IPS DF 4.7 (cell line): Measurements from ENCODE around the gene KIF3A.

Source experiments
- DNase-seq: peaks from one replicate; pipeline ENCODE4 v3.0.0-alpha.2; 2013; ENCODE audit warnings: low spot score; ENCODE audit errors: extremely low read depth

The KIF3A gene

DNA sequence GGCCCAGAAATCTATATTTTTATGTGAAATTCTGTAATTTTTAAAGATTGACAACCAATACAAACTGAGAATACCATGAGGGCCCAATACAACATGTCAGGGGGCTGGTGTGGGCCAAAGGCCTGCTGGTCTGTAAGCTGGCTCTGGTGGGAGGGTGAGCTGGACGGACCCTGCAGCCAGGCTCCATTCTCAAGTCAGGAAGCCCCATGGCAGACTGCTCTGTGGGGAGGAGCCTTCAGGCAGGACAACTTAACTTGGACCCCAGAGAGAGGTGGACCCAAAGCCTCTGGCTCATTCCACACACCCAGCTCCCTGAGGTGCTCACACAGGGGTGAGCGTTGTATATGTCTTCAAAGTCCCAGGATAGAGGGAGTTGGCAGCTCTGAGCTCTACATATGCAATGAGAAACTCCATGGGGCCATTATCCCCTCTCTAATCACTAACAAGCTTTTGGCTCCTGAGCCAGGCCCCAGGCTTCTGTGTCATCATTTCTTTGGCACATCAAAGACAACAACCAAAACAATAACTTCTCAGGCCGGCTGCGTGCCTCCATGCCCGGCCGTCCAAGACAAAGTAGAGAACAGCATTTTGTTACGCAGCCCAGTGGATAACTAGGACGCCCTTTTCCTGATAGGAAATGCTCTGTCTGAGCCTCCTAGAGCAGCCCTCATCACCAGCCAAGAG is 33.3 kb upstream of the KIF3A start:
- no peak for DNase-seq

DNA sequence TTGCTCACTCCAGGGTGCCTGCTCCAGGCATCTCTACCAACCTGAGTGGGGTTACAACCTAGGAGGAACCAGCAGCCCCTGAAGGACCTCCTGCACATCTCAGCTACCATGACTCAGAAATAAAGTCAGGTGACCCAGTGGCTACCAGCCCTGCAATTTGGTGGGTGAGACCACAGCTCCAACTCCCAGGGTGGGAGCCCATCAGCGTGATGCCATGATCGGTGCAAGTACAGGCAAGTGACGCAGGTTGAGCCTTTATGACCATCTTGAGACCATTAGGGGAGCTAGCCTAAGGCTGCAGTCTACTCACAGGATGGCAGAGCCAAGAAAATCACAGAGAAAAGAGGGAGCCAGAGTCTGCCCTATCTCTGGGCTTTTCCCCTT is 31.1 kb upstream of the KIF3A start:
- DNase-seq = no peak

DNA sequence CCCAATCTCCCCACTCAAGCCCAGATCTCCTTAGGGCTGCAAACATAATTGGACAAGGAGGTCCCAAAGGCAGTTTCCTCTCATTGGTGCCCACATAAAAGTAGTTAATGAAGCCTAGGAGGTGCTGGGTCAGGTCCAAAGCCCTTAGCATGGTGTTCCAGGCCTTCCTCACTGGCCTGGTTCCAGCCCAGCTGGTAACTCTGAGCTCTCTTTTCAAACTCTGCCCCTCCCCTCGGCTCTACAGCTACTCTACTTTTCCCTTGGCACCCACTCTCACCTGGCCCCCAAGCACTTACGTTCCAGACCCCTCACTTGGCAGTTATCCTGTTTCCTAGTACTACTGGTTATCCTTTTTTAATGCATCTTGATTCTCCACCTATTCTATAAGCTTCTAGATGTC is 29.8 kb upstream of the KIF3A start:
- DNase-seq = no peak

DNA sequence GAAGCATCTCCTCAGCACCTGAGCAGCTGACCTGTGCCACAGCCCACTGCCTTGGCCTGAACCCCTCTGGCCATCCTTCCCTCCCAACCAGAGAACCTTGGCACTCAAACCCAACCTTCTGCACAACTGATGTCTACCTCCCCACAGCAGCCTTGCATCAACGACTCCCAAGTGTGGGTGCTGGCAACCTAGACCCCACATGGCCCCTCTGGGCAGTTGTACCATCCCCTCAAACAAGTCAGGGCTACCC is 29.4 kb upstream of the KIF3A start:
- DNase-seq = no peak

DNA sequence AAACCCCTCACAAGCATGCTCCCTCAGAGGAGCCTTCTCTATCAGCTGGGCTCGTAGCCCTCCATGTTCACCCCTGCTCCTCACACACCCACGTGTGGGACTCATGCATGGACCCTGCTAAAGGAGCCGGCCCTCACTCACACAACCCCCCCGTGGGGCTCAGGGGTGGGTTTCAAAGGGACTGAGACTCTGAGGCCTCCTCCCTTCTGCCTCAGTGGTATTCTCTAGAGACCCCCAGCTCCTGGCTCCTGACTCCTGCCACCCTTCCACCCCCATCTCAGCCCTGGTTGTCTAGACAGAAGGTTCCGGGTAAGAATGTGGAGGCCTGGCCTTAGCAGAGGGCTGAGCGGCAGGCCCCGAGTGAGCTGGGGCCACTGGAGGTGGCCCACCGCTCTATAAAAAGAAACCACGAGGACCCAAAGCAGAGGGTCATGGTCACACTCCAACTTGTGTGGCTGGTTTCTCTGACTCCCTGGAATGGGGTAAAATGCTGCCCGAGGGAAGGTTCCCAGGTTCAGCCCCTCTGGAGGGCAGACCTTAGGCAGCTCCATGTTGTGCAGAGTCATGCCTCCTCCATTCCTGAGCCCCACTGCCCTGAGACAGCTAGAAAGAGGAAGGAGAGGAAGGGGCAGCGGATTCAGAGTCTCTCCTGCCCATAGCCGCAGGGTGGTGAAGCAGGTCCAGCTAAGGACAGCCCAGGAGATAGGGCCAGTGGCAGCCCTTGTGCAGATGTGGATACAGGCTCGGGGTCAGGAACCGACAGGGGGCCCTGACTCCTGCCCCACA is 28.9 kb upstream of the KIF3A start:
- DNase-seq = no peak

DNA sequence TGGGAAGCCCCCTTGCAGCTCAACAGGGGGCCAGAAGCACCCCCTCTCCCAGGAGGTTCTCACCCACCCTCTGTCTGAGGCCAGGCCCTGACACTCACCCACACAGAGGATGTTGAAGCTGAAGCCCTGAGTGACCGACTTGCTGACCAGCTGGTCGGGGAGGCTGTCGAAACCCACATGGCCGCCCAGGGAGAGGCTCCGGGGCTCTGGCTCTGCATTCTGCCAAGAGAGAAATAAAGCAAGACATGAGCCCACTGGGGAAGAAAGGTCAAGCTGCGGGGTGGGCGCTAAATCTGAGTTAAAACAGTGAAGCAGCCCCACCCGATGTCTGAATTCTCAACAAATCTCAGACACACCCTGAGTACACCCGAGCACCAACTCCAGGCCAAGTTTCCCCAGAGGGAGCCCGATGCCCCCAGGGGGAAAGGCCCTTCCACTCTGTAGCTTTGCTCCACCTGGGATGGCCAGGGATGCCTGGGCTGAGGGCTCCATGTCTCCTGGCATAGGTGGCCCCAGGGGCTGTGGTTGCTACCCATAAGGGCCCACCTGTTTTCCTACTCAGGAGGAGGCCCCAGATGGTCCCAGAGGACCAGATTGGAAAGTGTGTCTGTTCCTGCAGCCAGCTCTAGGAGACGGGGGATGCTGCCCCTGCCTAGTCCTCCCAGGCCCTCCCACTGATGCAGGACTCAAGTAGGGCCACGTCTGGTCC is 28.1 kb upstream of the KIF3A start:
- DNase-seq = no peak

DNA sequence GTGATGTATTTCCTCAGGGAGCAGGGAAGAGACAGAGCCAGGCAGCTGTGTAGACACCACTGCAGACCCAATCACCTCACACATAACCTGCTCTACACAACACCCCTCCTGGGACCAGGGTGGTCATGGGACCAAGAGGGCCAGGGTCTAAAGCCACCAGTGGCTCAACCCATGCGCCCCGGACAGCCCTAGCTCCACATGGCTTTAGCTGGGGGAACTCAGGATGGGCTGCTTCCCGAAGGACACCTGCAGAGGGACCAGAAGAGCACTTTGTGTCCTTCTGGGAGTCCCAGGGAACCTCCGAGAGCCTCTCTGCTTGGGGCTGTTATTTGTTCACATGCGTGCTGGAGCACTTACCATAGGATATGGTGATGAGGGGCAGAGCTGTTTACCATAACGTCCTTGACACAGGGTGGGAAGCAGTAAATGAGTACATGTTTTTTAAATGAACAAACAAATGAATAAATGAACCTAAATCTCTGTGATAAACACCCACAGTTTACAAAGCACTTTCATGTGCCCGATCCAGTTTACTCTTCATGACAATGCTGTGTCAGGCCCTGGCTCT is 27.4 kb upstream of the KIF3A start:
- DNase-seq = no peak

DNA sequence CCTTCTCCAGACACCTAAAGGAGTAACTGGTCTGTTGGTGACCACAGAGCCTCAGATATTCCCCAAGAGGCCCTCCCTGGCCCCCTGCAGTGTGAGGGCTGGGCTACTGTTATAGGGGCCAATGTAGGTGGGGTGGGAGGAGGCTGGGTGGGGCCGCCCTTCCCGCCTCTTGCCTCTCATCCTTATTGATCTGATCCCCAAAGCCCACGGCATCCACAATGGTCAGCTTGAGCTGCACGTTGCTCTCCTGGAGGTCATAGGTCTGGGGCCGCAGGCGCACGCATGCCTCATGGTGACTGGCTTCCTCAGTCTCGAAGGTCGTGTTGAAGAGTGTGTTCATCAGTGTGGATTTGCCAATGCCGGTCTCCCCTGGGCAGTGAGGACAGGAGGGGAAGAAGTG is 26.7 kb upstream of the KIF3A start:
- no peak for DNase-seq

DNA sequence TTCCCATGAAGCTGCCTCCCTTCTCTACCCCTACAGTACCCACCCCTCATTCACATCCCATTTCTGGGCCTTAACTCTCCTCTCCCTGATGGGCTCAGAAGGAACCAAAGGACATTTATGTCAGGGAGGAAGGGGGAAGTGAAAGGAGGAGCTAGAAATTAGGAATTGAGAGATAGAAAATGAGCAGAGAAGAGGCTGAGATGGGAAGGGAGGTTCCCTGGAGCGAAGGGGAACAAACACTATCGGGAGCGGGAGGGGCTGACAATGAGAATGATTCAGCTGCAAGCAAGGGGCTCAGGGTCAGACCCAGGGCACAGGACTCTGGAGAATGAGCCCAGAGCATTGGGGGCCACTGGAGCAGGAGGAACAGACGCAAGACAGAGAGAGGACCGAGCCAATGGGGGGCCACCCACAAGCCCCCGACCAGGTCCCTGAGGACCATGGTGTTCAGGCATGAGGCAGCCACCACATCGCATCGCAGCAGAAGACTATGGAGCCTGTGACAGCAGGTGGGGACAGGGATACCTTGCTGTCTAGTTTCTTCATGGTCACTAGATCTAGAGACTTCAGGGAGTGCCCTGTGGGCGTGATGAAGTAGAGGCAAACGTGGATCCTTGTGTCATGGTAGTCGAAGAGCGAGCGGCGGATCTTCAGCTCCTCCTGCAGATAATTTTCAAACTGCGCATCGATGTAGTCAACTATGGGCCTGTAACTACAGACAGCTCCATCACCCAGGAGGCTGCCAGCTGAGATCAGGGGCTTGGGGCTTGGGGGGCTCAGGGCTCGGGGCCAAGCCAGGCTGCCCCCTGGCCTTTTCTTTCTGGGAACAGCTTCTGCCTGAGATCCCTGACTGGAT is 26.1 kb upstream of the KIF3A start:
- DNase-seq = no peak

DNA sequence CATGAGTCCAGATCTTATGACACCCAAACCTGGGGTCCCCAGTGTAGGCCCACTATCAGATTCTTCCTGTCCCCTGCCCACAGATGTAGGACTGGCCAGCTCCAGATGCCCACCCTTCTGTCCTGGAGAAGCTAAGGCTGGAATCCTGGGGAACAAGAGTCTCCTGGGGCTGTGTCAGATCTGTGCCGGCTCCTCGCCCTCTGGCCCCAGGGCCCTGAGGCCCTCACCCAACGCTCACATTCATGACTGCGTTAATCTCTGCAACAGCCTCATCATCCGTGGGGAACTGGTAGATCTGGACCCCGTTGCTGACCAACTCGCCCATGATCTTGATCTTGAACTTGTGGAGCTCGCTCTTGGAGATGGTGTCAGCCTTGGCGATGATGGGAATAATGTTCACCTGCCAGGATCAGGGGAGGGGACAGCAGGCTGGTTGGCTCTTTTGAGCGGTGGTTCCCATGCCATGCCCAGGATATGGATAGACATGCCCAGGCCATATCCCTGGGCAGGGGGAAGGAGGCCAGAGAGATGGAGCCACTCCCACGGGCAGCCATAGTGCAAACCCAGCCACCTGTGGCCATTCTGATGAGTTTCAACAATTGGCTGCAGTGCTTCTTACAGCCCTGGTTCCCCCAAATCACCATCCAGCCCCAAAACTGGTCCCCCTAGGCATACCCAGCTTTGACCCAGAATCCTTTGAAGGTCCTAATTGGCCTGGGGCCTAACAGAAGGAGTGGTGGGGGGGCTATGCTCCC is 25.1 kb upstream of the KIF3A start:
- DNase-seq = no peak

DNA sequence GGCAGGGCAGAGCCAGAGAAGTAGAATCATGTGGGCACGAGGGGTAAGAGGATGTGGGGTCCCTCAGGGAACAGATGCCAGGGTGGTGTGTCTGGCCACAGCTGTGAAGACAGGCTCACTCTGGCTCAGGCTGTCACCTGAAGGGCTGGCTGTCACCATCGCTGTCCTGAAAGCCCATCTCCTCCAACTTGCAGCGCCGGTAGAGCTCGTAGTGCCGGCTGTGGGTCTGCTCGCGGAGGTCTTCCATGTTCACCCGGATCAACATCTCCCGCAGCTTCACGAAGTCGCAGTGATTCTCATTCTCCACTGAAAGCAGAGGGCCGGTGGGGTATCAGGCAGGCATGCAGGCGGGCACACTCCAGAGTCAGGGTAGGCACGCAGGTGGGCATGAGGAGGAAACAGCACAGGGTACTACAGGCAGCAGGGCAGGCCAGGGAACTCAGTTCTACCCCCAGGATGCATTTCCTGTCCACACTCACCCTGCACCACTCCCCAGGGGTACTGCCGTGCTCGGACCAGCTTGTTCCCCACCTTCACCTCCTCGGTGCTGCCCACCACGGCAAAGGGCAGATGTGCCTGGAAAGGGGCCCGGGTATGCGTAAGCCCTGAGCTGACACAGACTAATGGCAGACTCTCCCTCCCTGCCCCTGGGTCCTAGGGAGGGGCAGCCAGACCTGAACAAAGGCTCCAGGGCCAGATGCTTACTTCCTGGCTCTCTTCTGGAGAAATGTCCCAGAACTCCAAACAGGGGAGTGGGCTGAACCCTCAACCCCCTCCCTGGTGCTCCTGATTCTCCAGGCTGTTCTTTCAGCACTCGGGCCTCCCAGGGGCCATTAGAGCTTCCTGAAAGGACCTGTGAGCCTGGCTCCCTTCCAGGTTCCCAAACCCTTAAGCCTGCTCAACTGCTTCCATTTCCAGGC is 24.2 kb upstream of the KIF3A start:
- no peak for DNase-seq

DNA sequence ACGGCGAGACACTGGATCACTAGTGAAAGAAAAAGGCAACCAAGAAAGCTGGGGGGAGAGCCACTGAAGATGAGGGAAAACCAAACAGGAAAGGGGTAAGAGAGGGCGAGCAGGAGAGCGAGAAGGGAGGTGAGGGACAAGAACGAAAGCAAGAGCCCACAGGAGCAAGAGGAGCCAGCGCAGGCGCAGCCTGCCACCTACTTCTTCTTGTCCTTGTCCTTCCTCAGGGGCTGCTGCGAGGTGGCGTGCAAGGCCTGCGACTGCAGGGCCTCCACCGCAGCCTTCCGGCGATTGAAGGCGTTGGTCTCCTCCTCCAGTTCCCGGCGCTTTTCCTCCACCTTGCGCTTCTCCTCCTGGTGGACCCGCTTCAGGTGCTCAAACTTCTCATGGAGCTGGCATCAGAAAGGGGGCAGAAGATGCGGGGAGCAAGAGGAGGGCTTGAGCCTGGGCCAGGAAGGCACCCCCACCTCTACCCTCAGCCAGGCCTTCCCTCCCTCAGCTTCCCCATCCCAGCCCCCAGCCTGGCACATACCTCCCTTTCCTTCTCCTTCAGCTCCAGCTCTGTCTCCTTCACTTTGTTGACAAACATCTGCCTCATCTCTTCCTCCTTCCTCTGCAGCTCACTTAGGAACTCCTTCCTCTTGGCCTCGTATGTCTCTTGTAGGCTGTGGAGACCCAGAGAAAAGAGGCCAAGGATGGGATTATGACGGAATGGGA is 23.4 kb upstream of the KIF3A start:
- no peak for DNase-seq

DNA sequence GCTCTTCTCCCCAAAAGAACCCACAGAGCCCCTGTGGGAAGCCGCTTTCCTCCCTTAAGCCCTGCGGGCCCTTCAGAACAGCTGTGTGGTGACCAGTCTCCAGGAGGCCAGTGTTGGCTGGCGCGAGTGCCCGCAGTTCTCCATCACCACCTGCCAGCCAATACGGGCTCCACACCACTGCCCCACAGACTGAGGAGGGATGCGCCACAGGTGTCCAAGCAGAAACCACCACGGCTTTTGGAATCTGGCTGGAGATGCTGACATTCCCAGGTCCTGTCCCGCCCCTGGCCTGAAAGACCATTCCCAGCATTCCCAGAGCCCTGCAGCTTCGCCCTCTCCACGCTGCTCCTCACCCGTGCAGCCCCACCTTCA is 22.7 kb upstream of the KIF3A start:
- DNase-seq = no peak

DNA sequence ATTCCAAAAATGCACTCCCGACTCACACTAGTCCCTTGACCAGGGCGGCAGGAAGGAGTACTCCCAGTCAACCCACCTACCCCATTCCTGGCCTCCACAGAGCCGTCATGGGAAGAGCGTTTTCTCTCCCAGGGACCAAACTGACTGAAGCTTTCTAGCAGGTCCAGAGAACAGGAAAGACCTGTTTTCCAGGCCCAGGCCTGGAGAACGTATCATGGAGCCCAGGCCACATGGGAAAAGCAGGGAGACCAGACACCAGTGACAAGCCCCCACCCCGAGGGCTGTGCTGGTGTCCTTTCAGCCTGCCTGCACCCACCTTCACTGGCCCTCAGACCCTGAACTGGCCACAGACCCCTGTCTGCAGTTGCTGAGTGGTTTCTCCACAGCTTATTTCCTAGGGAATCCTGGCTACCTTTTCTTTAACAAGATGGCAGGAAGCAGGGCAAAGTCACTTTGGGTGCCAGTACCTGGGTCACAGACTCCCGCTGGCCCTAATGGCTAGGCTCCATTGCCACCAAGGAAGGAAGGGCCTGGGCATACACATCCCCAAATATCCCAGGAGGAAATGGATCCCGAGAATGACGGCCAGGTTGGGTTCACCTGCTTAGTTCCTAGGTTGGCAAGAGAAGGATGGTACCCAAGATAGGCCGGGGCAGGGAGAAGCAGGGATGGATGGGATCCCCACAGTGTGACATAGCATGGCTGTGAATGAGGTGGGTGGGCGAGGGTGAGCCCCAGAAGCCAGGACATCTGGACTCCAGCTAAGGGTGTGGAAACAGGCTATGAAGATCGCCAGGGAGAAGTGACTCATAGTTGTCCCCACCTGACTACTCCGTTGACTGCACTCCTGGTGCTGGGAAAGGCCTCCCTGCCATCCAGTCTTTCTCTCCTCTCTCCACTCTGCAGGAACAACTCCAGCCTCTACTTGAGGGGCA is 22.0 kb upstream of the KIF3A start:
- DNase-seq = no peak

DNA sequence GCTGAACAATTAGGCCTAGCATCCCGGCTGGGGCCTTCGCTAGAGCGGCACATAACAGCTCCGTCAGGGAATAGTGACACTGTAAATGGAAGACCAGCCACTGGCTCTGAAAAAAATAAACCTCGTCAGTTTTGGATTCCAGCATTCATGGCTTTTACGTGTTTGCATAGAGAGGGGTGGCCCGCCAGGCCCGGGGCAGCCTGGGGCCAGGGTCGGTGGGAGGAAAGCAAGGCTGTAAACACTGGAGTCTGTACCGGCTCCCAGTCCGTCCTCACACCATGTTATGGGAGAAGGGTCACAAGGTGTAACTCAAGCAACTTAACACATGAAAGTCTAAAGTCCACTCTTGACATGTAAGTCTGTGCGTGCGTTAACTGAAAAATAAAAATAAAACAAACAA is 21.1 kb upstream of the KIF3A start:
- DNase-seq = no peak

DNA sequence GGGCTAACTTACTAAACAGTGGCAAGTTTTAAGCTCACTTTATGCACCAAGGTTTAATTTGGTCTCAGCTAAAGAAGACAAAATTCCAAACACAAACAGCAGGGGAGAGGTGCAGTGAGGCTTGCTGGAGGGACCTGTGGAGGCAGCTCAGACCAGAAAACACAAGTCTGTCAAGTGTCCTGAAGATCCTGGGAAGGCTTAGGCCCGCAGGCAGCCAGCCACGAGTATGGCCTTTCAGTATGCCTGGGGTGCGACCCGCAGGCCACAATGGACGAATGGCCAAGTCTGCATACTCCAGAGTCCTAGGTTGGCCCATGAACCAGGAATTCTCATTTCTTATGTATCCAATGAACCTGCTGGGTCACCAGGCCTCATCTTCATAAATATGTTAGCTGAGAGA is 19.2 kb upstream of the KIF3A start:
- DNase-seq = no peak

DNA sequence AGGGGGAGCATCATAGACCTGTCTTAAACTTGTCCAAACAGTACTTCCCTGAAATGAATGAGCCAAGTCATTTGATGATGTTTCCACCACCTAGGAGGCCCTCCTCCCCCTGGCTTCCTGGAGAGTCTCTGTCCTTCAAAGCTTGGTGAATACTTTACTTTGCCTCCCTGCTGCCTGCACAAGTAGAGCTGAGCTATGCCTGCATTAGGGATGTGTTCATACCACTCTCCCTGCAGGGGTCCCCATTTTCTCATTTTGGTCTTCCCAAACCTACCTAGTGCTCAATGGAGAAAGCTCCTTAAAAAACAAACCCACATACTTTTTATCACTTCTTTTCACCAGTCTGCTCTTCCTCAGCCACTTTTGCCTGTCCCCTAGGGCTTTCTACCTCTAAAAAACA is 17.6 kb upstream of the KIF3A start:
- DNase-seq = no peak

DNA sequence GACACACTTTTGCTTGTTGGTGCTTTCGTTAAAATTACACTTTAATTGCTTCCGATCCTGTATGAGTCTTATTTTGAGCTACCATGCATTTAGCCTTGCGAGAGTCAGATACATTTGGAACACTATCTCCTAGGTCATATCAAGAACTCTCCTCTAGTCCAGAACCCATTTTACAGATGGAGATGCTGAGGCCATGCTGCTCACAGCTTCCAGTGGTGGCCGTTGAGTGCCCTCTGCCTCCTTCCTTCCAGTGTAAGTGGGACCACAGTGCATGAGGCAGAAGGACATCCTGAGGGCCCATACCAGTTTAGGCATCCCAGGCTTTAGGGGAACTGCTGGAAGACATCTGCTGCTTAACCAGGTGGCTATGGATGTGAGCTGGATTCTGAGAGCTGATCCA is 16.8 kb upstream of the KIF3A start:
- no peak for DNase-seq
